GM21390 (cell line): Measurements from ENCODE around the gene NOS3.

Source experiments
- ATAC-seq: cut with Tn5 transposase; IDR thresholded peaks from one replicate; pipeline ENCODE4 v1.9.1; 2021; ENCODE audit not compliant: unreplicated experiment

NOS3 gene

GRCh38 chr7:150963707-150964559 lies 26.9 kb upstream of the NOS3 start:
- ATAC-seq = no peak

DNA sequence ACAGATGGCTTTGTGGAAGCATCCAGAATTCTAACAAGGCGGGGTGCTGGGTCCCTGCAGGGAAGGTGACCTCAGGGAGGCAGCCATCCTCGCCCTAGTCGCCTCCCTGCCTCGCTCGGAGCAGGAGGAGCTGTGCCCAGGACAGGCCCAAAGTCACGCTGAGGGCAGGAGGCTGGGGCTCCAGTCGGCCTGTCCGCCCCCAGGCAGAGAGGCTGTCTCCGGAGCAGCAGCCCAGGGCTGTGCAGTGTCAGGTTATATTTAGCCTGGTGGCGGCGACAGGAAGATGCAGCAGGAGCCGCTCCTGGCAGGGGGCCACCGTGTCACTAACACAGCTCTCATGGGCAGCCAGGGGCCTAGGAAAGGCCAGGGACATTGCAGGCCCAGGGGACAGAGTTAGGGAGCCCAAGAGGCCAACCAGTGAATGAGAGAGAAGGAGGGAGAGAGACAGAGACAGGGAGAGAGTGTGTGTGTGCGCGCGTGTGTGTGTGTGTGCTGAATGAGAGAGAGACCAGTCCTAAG lies 26.2 kb upstream of the NOS3 start:
- no peak for ATAC-seq

- ATAC-seq = no peak
These were observed 25.5 kb upstream of the NOS3 start for GRCh38 chr7:150965273-150965830.

DNA sequence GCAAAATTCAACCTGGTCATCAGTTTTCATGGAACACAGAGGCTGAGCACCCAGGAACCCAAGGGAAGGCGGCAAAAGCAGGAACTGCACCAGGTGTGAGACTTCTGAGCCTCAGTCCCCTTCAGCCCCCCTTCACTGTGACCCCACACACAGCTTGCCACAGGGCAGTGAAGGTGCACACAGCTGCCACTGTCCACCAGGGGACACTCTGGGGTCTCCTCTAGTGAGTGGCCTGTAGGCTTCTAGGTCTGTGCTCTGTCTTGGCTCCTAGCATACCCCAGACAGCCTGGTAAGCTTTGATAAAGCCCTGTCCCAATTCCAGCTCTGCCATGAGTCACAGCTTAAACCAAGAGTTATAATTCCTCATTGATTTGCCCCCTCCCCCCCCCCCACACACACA lies 24.8 kb upstream of the NOS3 start:
- no peak for ATAC-seq

DNA sequence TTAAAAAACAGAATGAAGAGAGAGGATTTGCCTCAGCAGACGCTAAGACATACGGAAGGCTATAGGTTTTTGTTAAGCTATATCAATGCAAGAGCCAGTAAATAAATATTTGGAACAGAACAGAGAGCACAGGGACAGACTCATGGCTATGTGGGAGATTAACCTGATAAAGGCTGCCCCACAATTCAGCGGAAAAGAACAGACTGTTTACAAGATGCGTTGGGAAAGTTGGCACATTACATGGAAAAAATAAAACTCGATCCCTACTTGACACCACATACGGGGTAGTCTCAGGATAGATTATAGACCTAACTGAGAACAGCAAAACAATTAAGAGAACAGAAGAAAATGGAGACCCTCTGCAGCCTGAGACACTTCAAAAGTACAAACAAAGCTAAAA lies 23.5 kb upstream of the NOS3 start:
- ATAC-seq = no peak

- no peak for ATAC-seq
These were observed 22.6 kb upstream of the NOS3 start for GRCh38 chr7:150968056-150968733.

DNA sequence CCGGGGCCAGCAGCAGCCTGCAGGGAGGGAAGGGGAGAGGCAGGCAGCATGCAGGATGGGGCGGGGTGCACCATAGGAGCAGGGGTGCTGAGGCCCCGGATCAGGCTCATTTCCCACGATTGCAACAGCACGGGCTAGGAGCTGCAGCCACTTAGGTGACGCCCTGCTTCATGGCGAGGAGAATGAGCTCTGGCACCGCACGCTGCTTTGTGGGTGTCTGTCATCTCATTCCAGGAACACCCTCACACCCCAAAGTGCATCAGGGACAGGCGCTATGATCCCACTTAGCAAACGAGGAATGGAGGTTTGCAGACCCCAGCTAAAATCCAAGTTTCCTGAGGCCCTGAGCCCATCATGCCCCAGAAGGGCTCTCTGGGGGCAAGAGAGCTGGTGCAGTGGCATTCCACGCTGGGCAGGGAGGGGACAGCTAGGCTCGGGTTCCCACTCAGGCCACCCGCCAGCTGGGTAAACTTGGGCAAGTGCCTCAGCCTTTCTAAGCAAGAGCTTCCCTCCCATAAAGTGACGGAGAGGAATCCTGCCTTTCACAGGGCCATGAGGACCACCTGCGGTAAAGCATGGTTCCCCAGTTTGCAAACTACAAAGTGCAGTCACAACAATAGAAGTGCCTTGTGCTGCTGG lies 22.0 kb upstream of the NOS3 start:
- no peak for ATAC-seq

GRCh38 chr7:150969475-150969874 lies 21.3 kb upstream of the NOS3 start:
- no peak for ATAC-seq

DNA sequence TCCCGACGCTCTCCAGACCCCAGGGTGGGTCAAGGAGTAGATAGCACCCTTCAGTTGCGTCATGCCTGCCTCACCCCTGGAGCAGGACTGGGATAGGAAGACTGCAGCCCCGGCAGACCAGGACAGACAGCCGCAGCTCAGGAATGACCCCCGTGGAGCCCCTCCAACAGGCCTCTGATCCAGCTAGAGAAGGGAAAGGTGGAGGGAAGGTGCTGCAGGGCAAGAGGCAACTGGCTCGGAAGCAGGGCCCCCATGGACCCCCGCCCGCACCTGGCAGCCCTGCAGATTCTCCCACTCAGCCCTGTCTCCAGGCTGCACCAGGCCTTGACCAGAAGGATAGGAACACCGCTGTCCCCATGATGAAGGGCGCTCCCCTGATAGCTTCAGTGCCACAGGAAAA lies 20.4 kb upstream of the NOS3 start:
- ATAC-seq = no peak

DNA sequence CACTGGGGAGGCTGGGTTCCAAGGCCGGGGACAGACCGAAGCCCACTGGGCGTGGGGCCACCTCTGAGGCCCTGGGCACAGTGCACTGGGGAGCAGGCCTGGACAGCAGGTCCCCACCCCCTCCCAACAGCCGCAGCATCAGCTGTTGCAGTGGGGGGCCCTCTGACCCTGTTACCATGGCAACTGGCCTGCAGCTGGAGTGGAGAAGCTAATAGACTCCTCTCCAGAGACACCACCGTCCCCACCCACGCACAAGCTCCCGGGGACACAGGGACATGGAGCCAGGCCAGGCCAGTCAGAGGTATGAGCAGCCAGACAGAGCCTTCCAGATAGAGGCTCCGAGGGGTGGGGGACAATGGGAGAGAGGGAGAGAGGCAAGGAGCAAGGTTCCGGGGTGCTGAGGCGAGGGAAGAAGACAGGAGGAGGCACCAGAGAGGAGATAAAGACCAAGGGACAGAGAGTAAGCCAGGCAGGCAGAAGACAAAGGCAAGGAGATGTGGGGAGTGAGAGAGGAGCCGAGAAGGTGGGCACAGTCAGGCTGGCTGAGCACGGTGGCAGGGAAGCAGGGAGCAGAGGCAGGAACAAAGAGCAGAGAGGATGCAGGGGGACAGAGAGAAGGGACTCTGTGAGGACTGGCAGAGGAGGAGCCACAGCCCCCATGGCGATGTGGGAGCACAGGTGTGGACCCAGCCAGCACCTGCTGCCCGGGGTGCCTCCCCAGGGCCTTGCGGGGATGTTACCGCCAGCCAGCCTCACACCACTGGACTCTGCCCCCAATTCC lies 19.4 kb upstream of the NOS3 start:
- no peak for ATAC-seq

- no peak for ATAC-seq
These were observed 18.8 kb upstream of the NOS3 start for GRCh38 chr7:150972023-150972468.

DNA sequence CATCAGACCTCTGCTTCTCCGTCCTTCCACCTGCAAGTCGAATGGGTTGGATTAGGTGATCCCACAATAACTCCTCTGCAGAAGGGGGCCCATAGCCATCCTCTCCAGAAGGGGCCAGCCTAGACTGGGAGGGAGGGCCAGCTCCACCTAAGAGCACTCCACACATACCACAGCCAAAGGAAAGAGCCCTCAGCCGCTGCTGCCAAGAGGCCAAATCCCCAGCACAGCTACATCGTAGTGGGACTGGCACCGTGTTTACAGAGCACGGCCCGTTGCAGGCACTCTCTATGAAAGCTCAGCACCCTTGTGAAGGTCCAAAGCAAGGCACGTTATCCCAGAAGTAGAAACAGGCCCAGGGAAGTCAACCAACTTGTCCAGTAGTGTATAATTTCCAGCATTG lies 18.1 kb upstream of the NOS3 start:
- no peak for ATAC-seq

- ATAC-seq = no peak
These were observed 17.0 kb upstream of the NOS3 start for GRCh38 chr7:150973571-150974451.

DNA sequence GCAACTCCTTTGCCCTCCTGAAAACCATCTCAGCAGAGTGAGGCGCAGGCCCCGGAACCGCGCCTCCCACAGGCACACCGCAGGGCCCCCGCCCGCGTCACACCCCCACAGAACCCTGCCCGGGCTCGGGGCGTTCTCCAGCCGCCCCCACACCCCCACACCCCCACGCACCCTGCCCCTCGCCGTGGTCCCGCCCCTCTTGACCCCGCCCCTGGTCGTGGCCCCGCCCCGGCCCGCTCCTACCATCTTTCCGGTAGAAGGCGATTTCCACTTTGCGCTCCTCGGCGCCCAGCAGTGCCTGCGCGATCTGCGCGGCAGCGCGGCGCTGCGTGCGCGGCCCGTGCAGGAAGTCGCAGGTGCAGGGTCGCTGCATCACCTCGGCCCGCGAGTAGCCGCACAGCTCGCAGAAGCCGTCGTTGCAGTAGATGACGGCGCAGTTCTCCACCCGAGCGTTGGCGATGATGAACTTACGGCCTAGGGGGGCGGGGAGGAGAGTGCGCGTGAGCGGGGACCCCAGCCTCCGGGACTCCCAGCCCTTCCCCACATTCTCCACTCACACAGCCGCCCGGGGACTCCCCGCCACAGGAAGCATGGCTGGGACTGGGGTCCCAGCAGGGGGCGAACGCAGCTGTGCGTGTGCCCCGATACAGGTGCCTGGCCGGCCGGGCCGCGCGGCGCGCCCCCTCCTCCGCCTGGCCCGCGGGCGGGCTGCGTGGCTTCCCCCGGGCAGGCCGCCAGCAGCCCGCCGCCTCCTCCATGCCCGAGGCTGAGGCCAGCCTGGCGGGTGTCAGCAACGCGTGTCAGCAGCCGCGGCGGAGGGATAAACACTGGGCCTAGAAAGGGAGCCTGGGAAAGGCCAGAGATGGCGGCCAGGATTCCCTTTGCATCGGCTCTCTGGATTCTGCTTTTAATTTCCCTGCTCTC lies 16.1 kb upstream of the NOS3 start:
- ATAC-seq = peak; percentile 64

- ATAC-seq = no peak
These were observed 15.1 kb upstream of the NOS3 start for GRCh38 chr7:150975536-150976319.

DNA sequence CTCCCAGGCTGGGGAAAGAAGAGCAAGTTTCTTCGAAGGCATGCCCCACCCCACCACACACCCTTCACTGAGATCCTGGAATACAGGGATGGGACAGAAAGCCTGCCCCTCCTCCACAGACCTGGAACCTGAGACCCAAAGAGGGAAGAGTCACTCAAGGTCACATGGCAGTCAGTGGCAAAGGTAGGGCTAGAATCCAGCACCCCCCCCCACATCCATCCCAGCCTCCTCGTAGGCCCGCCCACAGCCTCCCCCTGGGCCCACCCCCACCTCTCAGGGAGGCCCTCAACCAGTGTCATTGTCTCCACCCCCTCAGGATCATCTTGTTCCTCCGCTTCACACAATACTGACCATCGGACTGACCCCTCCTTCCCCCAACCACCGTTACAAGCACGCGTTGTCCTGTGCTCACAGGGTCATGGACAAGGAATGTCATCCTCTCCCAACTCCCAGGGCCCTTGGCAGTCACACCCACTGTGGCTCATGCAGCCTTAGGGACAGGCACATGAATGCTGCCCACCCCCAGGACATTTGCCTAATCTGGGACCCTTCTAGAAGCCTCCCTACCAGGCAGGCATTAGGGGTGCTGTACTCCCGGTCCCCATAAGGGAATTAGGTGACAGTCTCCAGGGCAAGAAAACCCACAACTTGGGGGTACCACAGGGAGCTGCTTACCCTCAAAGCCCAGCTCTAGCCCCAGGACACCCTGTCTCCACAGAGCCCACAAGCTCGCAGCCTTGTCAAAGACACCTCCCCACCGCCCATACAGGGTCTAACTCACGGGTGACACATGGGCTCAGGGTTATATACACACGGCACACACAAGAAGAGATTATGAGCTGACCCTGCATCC lies 14.1 kb upstream of the NOS3 start:
- ATAC-seq = no peak
